ENCODE measurements around the gene DNAJC5. TPM values are rescaled to one million over a fixed set of nuclear protein-coding genes. Genes with fewer than 3 reads are reported as not detected.

The DNAJC5 gene
- polyA plus RNA-seq, 12 donors, result 22.3 to 35.9 (median 29.6) TPM; not detected in 1

GRCh38 chr20:63882257-63883200 is 12.4 kb upstream of the DNAJC5 start:
- no peak for DNase-seq

GRCh38 chr20:63883201-63883593 is 11.7 kb upstream of the DNAJC5 start:
- no peak for DNase-seq

- no peak for DNase-seq
These were observed 10.2 kb upstream of the DNAJC5 start for GRCh38 chr20:63884506-63885263.

- no peak for DNase-seq
These were observed 9.5 kb upstream of the DNAJC5 start for GRCh38 chr20:63885264-63886053.

GRCh38 chr20:63886054-63886419 is 8.9 kb upstream of the DNAJC5 start:
- DNase-seq, result no peak

- DNase-seq, result no peak
These were observed 8.0 kb upstream of the DNAJC5 start for GRCh38 chr20:63886921-63887320.

- no peak for DNase-seq
These were observed 5.4 kb upstream of the DNAJC5 start for GRCh38 chr20:63889241-63890200.

GRCh38 chr20:63890201-63890576 is 4.7 kb upstream of the DNAJC5 start:
- no peak for DNase-seq

- DNase-seq, result no peak
These were observed 4.3 kb upstream of the DNAJC5 start for GRCh38 chr20:63890616-63891015.

GRCh38 chr20:63891061-63892002 is 3.6 kb upstream of the DNAJC5 start:
- DNase-seq, result no peak

GRCh38 chr20:63892402-63892801 is 2.5 kb upstream of the DNAJC5 start:
- DNase-seq, result no peak

- DNase-seq, result peak; percentile 14
These were observed 948 bp upstream of the DNAJC5 start for GRCh38 chr20:63893999-63894357.

- DNase-seq, result no peak
These were observed 451 bp downstream of the DNAJC5 start for GRCh38 chr20:63895202-63895951.

- peak; percentile 17 for DNase-seq
These were observed 982 bp downstream of the DNAJC5 start for GRCh38 chr20:63895952-63896263.

- peak; percentile 31 for DNase-seq
These were observed 1.6 kb downstream of the DNAJC5 start for GRCh38 chr20:63896264-63897105.

GRCh38 chr20:63897978-63898561 is 3.1 kb downstream of the DNAJC5 start:
- no peak for DNase-seq

GRCh38 chr20:63898882-63899558 is 4.1 kb downstream of the DNAJC5 start:
- no peak for DNase-seq
